NCI-H146 treated with DMSO at 0.1 percent for 48 hours (cell line): ENCODE data around the gene NUDT1.
A peak's percentile ranks its signal among the peaks of the same experiment; 100 is the strongest.

Source experiments
- DNase-seq: peaks from one replicate; lab custom pipeline; 2025; ENCODE audit not compliant: unreplicated experiment; lab: John Stamatoyannopoulos, UW

Gene NUDT1

DNA sequence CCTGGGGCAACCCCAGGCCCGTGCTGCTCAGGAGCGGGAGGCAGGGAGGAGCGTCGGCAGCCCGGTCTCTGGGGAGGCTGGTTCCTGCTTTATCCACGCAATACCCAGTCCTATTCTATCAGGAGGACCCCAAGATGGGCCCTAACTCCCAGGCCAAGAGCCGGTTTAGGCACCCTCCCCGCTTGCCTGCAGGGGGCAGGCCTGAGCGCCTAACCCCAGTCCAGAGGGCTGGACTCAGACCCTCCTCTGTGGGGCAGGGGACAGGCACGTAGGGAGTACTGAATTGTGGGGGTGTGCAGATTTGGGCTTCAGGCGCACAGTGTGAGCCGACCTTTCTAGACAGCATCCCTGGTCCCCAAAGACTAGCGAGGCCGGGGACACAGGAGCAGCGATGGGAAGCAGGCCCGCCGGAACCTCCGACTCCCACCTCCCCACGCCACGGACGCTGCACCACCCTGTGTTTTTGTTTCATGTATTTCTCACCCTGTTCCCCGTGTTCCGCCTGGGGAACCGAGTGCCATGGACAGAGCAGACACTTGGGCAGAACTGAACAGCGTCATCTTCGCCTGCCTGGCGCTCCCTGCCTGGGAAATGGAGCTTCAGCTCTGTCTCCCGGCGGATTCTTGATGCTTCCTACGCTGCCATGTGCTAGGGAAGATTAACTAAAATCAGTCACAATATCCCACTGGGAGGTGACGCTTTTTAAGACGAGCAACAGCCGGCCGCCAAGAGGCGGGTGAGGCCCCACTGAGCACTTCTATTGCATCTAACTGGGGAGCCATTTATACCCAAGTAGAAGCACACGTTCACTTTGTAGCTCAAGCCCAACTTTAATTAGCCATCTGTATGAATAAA lies 5.3 kb downstream of the NUDT1 start:
- DNase-seq, result no peak

DNA sequence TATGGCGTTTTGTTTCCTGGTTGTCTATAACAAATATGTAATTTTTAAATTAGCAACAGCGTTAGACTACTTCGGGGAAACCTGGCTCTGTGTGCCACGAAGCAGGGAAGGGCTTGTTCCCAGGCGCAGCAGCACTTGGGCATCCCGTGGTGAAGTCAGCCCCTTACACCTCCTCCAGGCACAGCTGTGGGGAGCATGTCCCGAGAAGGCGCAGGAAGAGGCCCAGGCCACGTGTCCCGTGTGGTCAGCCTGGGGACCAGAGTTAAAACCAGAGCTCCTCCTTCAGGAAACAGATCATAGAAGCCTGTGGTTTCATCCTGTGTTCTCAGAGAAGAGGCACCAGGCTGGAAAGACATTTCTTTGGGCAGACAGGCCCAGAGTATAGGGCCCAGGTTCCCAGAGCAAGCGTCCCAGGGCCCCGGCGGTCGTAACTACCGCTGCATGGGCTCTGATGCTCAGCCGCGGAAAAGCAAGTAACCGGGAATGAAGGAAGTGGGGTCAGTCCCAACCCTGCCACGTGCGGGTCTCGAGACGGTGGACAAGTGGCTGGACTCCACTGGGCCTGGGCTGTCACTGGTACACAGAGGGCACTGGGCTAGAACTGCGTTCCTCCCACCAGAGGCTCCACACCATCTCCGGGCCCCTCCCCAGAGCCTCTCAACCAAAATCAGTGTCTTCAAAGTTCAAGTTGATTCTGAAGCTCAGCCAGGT lies 7.1 kb downstream of the NUDT1 start:
- DNase-seq, result no peak

DNA sequence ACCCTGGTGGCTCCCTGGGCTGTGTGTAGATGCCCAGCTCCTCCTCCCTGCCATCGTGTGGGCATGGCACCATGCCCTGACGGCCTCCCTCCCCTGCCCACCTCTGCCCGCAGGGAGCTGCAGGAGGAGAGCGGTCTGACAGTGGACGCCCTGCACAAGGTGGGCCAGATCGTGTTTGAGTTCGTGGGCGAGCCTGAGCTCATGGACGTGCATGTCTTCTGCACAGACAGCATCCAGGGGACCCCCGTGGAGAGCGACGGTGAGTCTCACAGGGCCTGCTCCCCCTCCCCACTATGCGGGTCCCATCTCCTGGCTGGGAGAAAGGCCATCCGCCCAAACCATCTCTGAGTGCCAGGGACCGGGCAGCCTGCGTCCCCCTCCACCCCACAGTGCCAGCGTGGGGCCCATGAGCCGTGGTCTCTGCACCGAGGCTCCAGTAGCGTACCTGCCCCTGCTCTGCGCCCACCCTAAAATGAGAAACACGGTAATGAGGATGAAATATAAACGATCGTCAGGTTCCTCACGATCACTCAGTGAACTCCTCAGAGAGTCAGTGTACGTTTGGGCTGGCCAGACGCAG lies 7.8 kb downstream of the NUDT1 start:
- DNase-seq, result no peak

DNA sequence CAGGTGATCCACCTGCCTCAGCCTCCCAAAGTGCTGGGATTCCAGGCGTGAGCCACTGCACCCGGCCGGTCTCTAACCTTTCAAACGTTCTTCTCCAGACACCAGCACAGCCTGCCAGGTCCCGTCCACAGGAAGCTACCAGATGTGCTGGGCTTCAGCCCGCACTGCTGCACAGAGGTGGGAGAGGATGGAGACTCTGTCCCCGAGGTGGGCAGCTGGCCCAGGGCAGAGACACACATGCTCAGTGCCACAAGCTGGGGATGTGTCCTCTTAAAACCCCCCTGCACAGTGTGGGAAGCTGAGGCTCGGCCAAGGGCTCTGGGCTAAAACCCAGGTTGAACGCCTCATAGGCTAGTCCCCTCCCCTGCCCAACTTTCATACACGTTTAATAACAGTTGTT lies 9.4 kb downstream of the NUDT1 start:
- DNase-seq, result no peak

DNA sequence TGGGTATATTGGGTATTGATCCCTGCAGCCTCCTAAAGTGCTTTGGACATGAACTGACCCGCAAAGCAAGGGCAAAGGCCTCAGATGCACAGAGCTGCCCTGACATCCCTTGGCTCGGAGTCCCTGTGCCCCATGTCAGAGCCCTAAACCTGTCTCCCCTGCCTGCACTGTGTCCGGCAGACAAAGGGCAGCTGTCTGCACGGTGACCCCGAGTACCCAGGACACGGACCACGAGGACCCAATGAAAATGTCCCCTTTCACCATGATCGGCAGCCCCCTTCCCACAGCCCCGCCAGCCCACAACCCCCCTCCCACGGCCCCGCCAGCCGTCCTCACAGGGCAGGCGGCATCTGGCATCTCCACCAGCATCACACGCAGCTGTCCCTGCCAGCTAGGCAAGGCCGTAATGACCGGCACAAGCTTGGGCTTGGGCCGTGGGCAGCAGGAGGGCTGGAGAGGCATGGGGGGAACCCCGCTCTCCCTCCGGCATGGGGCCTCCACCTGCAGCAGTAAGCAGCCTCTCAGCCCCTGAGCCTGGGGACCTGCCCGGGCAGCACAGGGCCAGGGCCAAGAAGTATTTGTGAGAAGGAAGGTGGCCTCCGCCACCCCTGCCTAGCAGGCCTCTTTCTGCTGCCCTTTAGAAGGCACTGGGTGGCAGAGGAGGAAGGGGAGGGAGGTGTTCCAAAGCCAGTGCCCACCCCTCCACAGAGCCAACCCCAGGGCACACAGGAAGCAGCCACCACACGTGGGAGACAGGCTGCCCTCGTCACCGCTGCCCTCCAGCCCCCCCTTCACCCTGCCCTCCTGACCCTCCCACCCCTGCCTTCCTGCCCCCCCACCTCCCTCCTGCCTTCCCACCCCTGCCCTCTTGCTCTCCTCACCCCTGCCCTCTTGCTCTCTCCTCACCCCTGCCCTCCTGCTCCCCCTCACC lies 10.1 kb downstream of the NUDT1 start:
- no peak for DNase-seq

DNA sequence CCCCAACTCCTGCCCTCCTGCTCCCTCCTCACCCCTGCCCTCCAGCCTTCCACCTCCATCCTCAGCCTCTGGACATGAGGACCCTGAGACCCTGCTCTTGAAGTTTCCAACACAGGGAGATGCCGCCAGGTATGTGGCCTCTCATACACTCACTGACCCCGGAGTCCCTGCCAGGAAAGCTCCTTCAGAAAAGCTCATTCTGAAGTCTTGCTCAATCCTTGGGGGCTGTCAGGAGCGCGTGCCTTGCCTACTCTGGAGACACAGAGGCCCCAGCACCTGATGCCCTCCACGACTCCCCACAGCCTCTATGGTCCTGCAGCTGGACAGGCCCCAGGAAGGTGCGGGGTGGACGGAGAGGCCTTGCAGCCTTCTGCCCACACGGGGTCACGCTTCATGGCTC lies 11.0 kb downstream of the NUDT1 start:
- no peak for DNase-seq

DNA sequence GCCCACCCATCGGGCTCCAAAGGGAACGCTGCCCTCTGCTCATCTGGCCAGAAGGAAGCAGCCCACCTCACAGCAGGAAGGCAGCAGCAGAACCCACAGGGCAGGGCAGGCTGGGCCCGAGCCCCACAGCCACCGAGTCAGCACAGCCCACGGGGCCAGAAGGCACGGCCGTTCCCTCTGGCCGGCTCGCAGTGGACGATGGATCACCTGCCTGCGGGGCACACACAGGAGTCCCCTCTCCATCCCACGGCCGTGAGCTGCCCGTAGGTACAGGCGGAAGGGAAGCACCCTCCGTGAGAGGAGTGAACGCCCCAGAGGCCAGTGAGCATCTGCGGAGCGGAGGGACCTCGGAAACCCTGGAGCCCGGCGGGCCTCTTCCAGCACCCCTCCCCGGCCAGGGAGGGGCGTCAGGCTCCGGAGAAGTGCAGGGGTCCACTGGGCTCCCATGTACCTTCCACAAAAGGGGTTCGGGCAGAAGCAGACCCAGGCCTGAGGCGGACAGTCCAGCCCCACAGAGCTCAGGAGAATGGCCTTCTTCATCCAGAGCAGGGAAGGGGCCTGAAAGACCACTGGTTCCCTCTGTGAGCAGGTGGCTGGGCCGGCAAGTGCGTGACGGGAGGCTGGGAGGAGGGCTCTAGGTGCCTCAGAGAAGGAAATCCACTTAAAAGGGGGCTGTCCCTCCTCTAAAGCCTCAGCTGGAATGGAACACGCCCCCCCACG lies 11.7 kb downstream of the NUDT1 start:
- no peak for DNase-seq

DNA sequence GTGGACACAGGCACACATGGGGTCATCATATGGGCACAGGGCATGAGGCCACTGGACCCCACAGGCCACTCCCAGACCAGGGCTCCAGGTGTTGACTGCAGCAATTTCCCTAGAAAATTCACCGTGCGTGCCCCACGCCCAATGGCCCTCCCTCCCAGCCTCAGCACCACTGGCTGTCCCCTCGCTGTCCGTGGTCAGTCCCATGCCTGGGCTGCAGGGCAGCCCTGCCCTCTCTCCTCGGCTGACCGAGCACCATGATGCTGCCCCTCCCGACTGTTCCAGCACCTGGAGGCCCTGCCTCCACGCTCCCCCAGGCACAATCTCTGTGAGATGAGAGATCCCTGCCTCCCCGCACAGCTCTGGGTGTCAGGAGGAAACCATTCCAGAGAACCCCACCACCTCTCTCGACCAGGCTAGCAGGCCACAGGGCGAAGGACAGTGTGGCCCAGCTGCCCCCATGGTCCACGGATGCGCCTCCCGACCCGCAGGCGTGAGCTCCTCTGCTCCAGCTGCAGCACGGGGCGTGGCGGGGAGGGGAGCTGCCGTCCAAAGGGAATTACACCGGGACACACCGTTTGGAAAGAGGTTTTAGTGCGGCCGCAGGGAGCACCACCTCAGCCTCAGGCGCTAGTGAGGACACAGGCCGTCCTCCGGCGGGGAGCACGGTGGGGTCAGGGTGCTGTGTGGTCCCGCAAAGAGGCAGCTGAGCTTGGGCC lies 12.6 kb downstream of the NUDT1 start:
- no peak for DNase-seq

DNA sequence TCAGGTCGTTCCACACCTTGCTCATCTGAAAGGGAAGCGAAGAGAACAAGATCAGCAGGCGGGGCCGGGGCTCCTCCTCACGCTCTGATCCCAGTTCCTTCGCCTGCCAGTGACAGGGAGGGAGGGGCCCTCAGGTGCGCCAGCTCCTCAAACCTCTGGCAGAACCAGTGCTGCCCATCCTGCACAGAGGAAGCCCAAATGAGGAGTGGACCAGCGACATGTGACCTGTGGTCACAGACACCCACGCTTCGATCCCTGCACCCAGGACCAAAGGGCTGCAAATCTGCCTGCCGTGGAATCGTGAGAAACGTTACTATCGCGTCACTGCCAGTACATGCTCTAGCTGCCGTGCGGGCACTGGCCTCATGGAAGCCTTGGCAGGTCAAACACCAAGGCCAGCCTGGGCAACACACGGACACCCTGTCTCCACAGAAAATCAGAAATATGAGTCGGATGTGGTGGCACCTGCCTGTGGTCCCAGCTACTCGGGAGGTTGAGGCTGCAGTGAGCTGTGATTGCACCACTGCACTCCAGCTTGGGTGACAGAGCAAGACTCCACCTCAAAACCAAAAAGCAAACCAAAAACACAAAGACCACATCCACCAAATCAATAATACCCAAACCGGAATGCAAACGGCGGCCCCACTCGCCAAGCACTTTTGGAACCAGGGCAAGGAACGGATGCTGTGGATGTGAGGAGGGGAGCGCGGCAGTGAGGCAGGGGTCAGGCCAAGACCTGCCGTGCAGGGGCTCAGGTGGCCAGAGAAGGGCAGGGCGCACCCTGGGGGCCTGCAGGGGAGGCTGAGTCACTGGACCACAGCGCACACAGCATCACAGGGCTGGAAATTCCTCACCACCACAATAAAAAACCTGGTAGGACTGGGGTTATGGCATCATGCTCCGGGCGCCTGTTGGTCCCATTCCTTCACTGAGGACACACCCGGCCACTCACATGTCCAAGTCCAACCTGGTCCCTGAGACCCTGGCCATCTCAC lies 13.4 kb downstream of the NUDT1 start:
- no peak for DNase-seq

DNA sequence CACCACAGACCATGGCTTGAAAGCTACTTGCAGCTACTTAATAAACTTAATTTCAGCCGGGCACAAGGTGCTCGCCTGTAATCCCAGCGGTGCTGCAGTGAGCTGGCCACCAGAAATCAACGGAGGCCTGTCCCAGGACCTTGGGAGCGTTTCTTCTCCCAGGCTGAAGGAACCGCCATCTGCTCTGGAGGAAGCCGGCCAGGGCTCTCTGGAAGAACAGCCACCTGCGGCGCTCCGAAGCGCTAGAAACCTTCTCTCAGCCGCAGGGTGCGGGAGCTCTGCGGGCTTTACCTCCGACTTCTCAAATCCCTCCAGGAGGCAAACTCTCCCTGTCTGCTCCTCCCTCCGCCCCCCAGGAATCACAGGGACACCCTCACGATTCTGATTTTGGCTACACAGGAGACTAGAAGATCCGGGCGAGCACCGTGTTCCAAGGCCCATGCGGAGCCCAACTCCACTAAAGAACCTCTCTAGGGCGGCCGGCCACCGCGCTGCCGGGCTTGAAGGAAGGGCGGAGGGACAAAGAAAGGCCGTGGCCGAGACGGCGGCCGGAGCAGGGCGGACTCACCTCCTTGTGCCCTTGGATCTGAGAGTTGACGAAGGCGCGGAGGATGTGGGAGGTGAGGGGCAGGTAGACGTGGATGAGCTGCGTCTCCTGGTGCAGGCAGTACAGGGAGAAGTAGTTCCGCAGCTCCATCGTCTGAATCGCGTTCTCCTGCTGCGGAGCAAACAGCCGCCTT lies 14.4 kb downstream of the NUDT1 start:
- DNase-seq, result no peak

DNA sequence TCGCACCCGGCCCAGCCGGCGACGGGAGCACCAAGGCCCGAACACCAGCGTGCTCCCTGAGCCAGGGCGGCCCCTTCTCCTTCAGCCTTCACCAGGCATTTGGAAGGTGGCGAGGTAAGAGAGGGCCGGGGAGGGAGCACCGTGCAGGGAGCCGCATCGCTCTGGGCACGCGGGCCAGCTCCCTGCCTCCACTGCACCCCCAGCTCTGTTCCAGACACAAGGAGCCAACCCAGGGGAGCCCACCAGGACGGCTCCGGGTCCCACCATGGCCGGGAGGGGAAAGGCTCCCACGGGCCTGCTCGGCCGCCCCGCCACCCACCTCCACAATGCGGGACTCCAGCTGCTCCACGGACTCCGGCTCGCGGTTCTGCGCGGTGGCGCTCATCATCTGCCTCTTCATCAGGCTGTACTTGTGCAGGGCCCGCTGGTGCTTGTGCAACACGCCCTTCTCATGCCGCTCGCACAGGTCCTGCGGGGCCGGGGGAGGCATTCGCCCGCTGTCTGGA lies 15.1 kb downstream of the NUDT1 start:
- no peak for DNase-seq

DNA sequence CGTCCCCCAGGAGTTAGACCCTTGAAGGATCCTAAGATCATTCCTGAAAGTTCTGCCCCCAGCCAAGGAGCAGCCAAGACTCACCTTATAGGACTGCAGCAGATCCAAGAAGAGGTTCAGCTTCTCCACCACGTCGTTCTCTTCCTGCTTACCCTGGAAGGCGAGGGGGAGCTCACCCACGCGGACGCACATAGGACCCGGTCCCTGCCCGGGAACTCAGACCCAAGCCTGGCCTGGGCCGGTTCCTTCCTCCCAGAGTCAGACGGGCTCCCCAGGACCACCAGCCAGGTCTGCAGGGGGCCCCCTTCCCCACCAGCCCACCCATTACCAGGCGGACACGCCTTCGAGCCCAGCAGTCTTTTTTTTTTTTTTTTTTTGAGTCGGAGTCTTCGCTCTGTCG lies 15.6 kb downstream of the NUDT1 start:
- DNase-seq, result no peak

DNA sequence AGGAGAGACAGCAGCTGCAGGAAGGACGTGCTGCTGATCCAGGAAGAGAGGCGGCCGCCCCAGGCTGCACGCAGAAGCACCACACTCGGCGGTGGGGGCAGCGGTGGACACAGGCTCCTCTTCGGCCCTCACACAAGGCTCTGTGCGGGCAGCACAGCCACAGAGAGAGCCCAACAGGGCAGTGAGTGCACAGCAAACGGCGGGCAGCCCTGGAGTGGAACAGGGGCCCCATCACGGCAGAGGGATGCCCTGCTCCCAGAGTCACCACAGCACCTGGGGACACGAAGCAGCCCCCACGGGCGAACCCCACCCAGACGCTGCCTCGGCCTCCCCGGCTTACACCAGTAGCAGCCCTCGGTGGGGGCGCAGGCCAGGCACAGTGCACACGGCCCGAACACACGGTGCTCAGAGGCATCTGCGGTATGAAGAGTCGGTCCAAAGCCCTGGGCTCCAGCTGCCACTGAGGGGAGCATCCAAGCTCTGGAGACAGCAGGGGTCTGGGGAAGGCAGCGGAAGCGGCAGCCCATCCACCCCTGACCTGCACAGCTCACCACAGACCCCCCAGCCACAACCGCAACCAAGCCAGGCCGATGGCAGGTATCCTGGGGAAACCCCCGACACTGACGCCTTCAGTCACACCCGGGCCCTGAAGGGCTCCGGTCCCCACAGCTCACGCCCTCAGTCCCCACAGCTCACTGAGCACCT lies 16.8 kb downstream of the NUDT1 start:
- DNase-seq, result no peak

DNA sequence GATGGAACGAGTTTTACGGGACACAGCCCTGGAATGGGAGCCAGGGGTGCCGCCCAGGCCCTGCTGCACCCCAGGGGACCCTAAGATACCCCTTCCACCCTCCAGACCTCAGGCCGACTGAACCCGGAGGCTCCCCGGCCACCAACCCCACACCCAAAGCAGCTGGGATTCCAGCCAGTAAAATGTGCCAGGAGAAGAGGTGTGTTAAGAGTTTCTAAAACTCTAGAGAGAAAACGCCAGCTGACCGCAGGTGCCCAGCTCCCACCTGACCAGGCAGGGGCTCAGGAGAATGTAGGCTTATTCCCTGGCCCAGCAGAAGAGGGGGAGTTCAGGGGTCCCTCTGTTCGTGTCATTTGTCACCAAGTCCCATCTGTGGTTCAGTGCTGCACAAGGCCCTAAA lies 17.5 kb downstream of the NUDT1 start:
- no peak for DNase-seq

DNA sequence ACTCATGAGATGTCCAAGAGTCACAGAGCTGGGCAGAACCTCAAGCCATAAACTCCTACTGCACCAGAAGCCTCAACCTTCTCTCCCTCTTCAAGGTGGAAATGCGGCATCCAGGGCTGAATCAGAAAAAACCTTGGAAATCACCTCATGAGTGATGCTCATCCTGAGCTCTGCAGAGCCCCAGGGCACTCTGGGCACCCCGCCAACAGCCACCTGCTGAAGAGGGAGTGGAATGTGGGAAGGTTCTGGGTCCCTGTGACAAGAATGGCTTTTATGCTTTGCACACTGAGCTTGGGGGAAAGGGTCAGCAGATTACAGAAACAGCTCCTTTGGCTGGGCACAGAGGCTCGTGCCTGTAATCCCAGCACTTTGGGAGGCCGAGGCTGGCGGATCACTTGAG lies 18.8 kb downstream of the NUDT1 start:
- DNase-seq, result peak; percentile 11

DNA sequence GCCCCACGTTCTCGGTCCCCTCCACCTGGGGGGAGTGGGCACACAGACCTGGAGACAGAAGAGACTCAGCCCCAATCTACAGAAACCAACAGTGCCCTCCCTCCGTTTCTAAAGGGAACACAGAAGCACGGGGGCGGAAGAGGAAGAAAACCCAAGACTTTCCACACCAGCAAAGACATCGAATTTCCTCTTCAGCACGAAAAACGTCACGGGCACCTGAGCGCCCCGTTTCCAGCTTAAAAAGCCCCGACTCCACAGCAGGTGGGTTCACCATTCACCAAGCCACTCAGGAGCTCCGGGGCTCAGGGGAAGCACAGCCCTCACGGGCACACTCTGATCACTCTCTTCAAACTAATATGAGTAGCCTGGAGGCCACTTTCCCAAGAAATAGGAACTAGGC lies 19.6 kb downstream of the NUDT1 start:
- DNase-seq, result no peak

DNA sequence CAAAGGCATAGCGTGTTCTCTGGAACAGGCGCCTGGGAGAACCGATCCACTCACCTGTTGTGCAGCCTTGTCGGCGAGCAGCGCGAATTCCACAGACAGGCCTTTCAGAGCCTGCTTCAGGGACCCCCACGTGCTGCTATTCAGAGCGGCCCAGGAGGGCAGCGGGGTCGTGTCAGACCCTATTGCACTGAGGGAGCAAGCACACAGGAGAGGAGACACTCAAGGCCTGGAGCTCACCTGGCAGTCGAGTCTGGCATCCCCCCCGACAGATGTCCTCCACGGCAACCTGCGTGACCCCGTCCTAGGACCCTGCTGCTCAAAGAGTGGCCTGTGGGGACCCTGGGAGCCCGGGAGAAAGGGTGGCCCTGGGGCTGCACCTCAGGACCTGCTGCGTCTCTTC lies 21.1 kb downstream of the NUDT1 start:
- DNase-seq, result no peak
